ENCODE results near the gene ZNF266. TPM values are rescaled to one million over a fixed set of nuclear protein-coding genes. Genes with fewer than 3 reads are reported as not detected.

ZNF266 gene
- polyA plus RNA-seq, 3 donors: 38.2 to 68.5 (median 57.5) TPM

Other genes with a start within 250 kb of the ZNF266 start
- under 1 TPM in 2 of 3 donors, not detected in 1; 0.06 to 0.07 TPM for gene OR7D4, start 216.0 kb downstream of the ZNF266 start, polyA plus RNA-seq (ENCODE audit: insufficient read length in 3 of 3)
- not detected for gene OR7E24, start 184.6 kb downstream of the ZNF266 start, polyA plus RNA-seq (ENCODE audit: insufficient read length in 3 of 3)
- gene ZNF699, start 125.7 kb downstream of the ZNF266 start, polyA plus RNA-seq (ENCODE audit: insufficient read length in 3 of 3): 1 to 10 TPM; 5.8 to 8.5 (median 7.3) TPM
- gene ZNF559, start 111.4 kb downstream of the ZNF266 start, polyA plus RNA-seq (ENCODE audit: insufficient read length in 3 of 3): 10 to 100 TPM; 53.4 to 72.9 (median 61.2) TPM
- 10 to 100 TPM in 2 of 3 donors, 1 to 10 TPM in 1; 9.7 to 14.5 (median 13.4) TPM for gene ZNF177, start 72.6 kb downstream of the ZNF266 start, polyA plus RNA-seq (ENCODE audit: insufficient read length in 3 of 3)
- under 1 TPM; 0.38 to 0.98 (median 0.83) TPM for gene ZNF560, start 63.0 kb upstream of the ZNF266 start, polyA plus RNA-seq (ENCODE audit: insufficient read length in 3 of 3)
- gene ZNF426, start 103.1 kb upstream of the ZNF266 start, polyA plus RNA-seq (ENCODE audit: insufficient read length in 3 of 3): 10 to 100 TPM; 19.2 to 25.6 (median 25.5) TPM
- 10 to 100 TPM; 14.4 to 31.7 (median 25.3) TPM for gene ZNF121, start 148.9 kb upstream of the ZNF266 start, polyA plus RNA-seq (ENCODE audit: insufficient read length in 3 of 3)
- 10 to 100 TPM; 43.7 to 58.9 (median 57.6) TPM for gene ZNF561, start 185.7 kb upstream of the ZNF266 start, polyA plus RNA-seq (ENCODE audit: insufficient read length in 3 of 3)
- 10 to 100 TPM; 19.9 to 27.2 (median 26.4) TPM for gene ZNF562, start 239.5 kb upstream of the ZNF266 start, polyA plus RNA-seq (ENCODE audit: insufficient read length in 3 of 3)

All from renal pelvis (tissue), 3 donors.